ENCODE data around the gene HUWE1. TPM values are rescaled to one million over a fixed set of nuclear protein-coding genes. Genes with fewer than 3 reads are reported as not detected.

The HUWE1 gene
- total and polyA plus RNA-seq, 2 donors from 2014 or later: 34.2 to 203 TPM

GRCh38 chrX:53715346-53715924, 28.9 kb upstream of the HUWE1 start:
- intact Hi-C loops (cut with DNase I): no loop called here

GRCh38 chrX:53714580-53715345, 28.2 kb upstream of the HUWE1 start:
- Histone ChIP-seq H3K4me3 (ENCODE audit: low read length in 3 of 3) (no peak overlapping the region), H3K27me3 (ENCODE audit: control insufficient read depth, insufficient read depth, low read length) (no peaks in the 10 kb centered on the region), H3K27ac (ENCODE audit: low read depth in 2 of 2, low read length in 2 of 2) (no peak overlapping the region), H3K36me3 (ENCODE audit: control insufficient read depth in 2 of 3, insufficient read depth in 3 of 3, low read length in 3 of 3) (no peaks in the 10 kb centered on the region), H3K4me1 (ENCODE audit: control insufficient read depth in 2 of 3, insufficient read depth in 2 of 3, low read depth in 1 of 3, low read length in 3 of 3) (no peaks in the 10 kb centered on the region), H3K9me3 (ENCODE audit: control insufficient read depth in 2 of 3, insufficient read depth in 1 of 3, low read length in 3 of 3) (no peaks in the 10 kb centered on the region), H3K9ac (ENCODE audit: low read length in 3 of 3) (no peak overlapping the region)
- no peak for TF ChIP-seq CTCF (IDR thresholded peaks at IDR 0.05; ENCODE audit: borderline replicate concordance, extremely low read depth, insufficient read depth)
- FAIRE-seq (no peak), DNase-seq (peak in 2 of 5 donors; percentile 9)
- intact Hi-C loops (cut with DNase I): no loop called here

More at GRCh38 chrX:53715346-53715924, 28.9 kb upstream of the HUWE1 start:
- no peaks in the 10 kb centered on the region for H3K27me3 ChIP-seq (ENCODE audit: control insufficient read depth, insufficient read depth, low read length)
- DNase-seq (no peak), FAIRE-seq (no peak)
- H3K4me1 ChIP-seq (ENCODE audit: control insufficient read depth in 2 of 3, insufficient read depth in 2 of 3, low read depth in 1 of 3, low read length in 3 of 3): no peaks in the 10 kb centered on the region
- H3K27ac ChIP-seq (ENCODE audit: low read depth in 2 of 2, low read length in 2 of 2): no peak overlapping the region
- H3K4me3 ChIP-seq (ENCODE audit: low read length in 3 of 3): no peak overlapping the region
- TF ChIP-seq CTCF (IDR thresholded peaks at IDR 0.05; ENCODE audit: borderline replicate concordance, extremely low read depth, insufficient read depth): no peak
- no peaks in the 10 kb centered on the region for H3K36me3 ChIP-seq (ENCODE audit: control insufficient read depth in 2 of 3, insufficient read depth in 3 of 3, low read length in 3 of 3)
- H3K9me3 ChIP-seq (ENCODE audit: control insufficient read depth in 2 of 3, insufficient read depth in 1 of 3, low read length in 3 of 3): no peaks in the 10 kb centered on the region
- no peak overlapping the region for H3K9ac ChIP-seq (ENCODE audit: low read length in 3 of 3)

GRCh38 chrX:53713987-53714579, 27.6 kb upstream of the HUWE1 start:
- intact Hi-C loops (cut with DNase I): no loop called here
- no peaks in the 10 kb centered on the region for H3K36me3 ChIP-seq (ENCODE audit: control insufficient read depth in 2 of 3, insufficient read depth in 3 of 3, low read length in 3 of 3)
- no peak overlapping the region for H3K27ac ChIP-seq (ENCODE audit: low read depth in 2 of 2, low read length in 2 of 2)
- no peaks in the 10 kb centered on the region for H3K9me3 ChIP-seq (ENCODE audit: control insufficient read depth in 2 of 3, insufficient read depth in 1 of 3, low read length in 3 of 3)
- no peaks in the 10 kb centered on the region for H3K27me3 ChIP-seq (ENCODE audit: control insufficient read depth, insufficient read depth, low read length)
- no peak overlapping the region for H3K9ac ChIP-seq (ENCODE audit: low read length in 3 of 3)
- no peaks in the 10 kb centered on the region for H3K4me1 ChIP-seq (ENCODE audit: control insufficient read depth in 2 of 3, insufficient read depth in 2 of 3, low read depth in 1 of 3, low read length in 3 of 3)
- DNase-seq (no peak), FAIRE-seq (no peak)
- H3K4me3 ChIP-seq (ENCODE audit: low read length in 3 of 3): no peak overlapping the region
- no peak for TF ChIP-seq CTCF (IDR thresholded peaks at IDR 0.05; ENCODE audit: borderline replicate concordance, extremely low read depth, insufficient read depth)
